ENCODE measurements around the gene MCM9.
"Not testable (repeated sequence)": the region's sequence is repeated elsewhere in the genome, so short reads cannot be mapped to it uniquely, and the experiment has no call there.

Gene MCM9

DNA sequence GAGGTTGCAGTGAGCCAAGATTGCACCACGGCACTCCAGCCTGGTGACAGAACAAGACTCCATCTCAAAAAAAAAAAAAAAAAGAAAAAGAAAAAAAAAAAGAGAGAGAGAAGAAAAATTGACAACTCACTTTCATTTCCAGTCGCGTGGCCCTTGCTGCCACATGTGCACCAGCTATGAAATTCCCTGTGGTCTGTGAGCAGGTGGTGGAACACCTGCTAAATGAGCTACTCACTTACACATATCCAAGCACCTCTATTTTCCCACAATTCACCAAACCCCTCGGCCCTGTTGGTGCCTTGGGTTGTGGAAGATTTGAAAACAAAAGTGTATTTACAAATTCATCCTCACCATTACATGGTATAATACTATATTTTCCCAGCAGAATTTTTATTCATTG is 146.3 kb downstream of the MCM9 start:
- no peak for DNase-seq

- DNase-seq: no peak
These were observed 147.1 kb downstream of the MCM9 start for GRCh38 chr6:118787724-118788423.

- no peak for DNase-seq
These were observed 148.1 kb downstream of the MCM9 start for GRCh38 chr6:118786596-118787453.

DNA sequence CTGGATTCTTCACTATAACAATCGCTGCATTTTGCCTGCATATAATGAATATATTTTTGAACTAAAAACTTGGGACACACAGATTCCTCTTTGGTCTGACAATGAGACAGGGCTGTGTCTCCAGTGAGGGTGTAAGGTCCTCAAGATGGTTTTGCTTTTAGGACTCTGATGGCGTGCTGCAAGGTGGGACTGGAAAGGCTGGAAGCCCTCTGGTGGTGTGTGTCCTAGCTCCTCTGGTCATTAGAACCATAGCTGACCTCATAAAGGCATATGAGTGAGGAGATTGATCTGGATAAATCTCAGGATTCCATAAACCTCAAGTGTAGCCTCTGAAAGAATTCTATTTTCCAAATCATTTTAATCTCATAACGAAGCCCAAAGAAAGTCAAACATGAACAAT is 149.4 kb downstream of the MCM9 start:
- DNase-seq: no peak

DNA sequence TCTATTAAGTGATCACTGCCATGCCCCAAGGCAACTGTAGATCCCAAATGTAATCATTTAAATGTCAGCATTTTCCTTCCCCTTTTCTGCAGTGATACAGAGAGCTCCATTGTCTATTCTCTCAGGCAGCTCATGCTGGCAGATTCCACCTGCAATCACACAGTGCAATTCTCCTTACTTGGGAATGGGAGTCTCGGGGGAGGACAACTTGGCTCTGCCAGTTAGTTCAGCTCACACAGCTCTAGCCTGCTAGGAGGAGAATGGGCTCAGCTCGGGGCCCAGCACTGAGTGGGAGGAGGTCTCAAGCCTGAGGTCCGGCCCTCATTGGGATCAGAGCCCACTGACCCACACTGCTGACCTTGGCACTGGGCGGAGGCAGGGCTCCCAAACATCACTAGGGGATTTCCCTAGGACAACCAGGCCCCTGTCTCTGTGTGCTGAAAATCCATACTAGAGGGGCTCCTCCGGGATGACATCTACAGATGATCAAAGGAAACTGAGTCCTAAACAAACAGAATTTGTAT is 150.3 kb downstream of the MCM9 start:
- no peak for DNase-seq

DNA sequence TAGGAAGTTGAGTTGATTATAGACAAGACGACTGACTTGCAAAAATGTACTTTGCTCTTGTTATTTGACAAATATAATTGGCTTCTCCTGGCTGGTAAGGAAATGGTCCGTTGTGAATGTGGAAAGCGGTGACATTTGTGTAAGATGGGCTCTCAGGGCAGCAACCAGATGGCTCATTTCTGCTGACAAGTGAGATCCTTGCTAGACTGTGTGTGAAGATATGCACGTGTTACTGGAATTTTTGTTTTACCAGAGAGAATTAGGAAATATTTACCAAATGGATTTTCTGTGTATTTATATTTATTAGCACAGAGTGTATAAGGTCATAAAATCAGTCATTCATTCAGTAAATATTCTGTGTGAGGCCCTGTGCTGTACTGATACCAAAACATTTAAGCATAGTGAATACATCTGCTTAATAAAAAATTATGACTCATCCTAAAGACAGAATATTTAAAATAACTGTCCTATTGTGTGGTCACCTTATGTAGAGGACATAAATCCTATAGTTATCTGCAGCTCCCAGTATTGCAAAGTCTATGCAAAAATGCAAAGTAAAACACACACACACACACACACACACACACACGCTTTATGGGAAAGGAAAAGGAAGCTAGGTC is 150.9 kb downstream of the MCM9 start:
- no peak for DNase-seq

GRCh38 chr6:118782651-118783050 is 152.3 kb downstream of the MCM9 start:
- no peak for DNase-seq

GRCh38 chr6:118781897-118782296 is 153.1 kb downstream of the MCM9 start:
- DNase-seq: no peak

- no peak for DNase-seq
These were observed 154.3 kb downstream of the MCM9 start for GRCh38 chr6:118780668-118781067.

GRCh38 chr6:118776607-118777549 is 158.1 kb downstream of the MCM9 start:
- peak; percentile 57 to 58 for DNase-seq

- DNase-seq: no peak
These were observed 159.6 kb downstream of the MCM9 start for GRCh38 chr6:118775381-118775780.

DNA sequence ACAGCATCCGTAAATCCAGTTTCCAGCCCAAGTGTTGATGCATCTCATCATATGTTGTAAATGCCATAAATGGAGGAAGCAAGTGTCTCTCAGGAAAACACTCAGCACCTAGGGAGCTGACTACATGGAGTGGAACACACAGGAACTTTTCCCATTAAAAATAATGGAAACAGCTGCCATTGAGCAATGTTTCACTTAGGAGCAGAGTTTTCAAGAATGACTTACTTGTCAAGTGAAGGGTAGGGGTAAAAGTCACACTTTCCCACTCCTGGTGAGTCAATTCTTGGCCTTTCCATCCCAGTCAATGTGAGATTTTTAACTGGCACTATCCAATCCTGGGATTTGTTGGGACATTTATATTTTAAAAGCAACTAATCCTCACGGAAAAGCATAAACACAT is 160.4 kb downstream of the MCM9 start:
- DNase-seq: no peak

GRCh38 chr6:118772886-118773285 is 162.1 kb downstream of the MCM9 start:
- no peak for DNase-seq

GRCh38 chr6:118771253-118771652 is 163.7 kb downstream of the MCM9 start:
- no peak for DNase-seq

GRCh38 chr6:118770835-118771234 is 164.1 kb downstream of the MCM9 start:
- DNase-seq: no peak

GRCh38 chr6:118770112-118770788 is 164.7 kb downstream of the MCM9 start:
- no peak for DNase-seq

DNA sequence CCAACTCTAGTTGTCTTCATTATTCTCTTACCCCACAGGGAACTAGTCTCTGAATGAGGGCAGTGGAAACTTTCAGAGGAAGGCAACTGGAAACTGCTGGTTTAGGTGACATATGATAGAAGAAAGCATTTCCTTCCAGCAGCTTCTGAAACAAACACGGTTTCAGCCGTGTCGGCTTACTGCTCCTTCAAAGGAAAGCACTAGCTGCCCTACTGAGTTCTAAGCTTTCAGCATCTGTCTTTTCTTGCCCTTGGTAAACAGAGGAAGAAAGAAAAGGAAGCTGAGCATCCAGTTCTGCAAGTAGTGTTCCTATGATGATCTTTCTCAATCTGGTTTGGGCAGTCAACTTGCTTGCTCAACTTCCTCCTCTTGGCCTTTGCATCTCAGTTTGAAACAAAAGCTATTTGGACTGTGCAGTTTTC is 166.0 kb downstream of the MCM9 start:
- no peak for DNase-seq

GRCh38 chr6:118768441-118768840 is 166.5 kb downstream of the MCM9 start:
- DNase-seq: no peak

- DNase-seq: not testable (repeated sequence)
These were observed 169.6 kb downstream of the MCM9 start for GRCh38 chr6:118765316-118765715.

- DNase-seq: no peak
These were observed 170.2 kb downstream of the MCM9 start for GRCh38 chr6:118764766-118765165.

All from activated CD4-positive, alpha-beta T cell treated with anti-CD3 and anti-CD28 coated beads, Interleukin-2, amount 50 U/mL, for 4 hours (primary cell).